ENCODE data around the gene NRXN3.

NRXN3 gene

DNA sequence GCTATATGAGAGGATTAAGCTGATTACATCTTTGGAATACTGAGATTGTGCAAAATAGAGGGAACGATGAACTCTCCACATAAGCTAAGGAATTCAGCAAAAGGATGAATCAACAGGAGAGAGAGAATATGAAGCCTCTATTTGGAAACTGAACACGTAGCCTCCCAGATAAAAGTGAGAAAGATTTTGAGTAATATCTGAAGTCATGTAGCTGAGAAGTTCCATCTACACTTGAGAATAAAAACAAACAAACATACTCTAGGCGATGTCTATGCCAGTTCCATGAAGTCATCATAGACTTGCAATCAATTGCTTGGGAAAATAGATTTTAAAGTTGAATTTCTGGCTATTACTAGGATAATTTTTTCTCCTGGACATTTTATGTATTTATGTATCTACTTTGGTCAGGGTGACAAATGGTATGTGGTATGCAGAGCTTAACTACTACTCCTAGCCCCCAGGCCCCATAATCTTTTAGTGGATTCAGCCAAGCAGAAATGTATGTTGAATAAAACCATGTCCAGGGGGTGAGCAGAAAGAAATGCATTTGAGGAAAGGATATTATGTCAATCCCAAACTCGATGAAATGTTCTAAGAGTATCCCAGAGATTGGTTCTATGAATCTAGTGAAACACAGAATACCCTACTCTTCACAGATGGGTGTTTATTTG is 1413.7 kb downstream of the NRXN3 start:
- no peak for DNase-seq (ENCODE audit: low spot score)

DNA sequence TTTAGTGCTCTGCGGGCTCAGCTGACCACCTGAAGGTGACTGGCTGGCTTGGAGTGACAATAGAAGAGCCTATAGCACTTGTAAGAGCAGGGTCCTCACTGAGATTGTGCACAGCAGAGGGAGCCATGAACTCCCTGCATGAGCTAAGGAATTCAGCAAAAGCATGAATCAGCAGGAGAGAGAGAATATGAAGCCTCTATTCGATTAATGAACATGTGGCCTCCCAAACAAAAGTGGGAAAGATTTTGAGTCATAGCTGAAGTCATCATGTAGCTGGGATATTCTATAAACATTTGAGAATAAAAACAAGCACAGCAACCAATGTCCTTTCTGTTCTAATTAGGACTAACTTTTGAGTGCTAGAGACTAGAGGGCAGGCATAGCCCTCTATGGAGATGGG is 1414.5 kb downstream of the NRXN3 start:
- no peak for DNase-seq (ENCODE audit: low spot score)

DNA sequence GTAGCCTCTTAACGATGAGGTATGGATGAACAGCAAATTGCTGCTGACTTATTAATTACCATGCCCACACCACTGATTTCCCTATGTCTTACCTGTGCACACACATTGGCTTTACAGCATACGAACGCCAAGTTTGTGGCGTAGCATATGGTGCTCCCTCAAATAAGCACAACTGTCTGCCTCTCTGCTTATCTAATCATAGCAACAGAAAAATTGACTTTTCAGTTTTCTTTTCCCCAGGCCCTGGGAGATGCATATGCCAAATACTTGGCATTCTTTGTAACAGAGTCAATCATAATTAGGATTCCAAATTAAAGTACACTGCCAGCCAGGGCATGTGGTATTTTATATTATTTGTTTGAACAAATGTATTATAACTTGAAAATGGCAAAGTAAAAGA is 1415.7 kb downstream of the NRXN3 start:
- DNase-seq (ENCODE audit: low spot score), result no peak

DNA sequence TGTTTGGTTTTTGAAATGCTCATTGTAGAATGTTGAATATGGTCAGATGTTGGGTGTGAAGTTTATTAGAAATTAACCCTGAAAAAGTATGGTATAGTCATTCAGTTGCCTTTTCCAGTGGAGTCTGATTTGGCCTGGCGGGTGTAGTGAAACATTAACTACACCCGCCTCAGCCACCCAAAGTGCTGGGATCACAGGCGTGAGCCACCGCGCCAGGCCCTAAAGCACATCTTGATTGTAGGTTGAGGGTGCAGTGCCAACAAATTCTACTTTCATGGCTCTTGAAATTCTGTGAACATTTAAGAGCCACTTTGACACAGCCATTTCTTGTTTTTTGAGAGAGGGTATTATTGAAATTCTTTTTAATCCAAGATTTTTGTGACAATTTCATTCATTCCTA is 1416.2 kb downstream of the NRXN3 start:
- DNase-seq (ENCODE audit: low spot score), result no peak

DNA sequence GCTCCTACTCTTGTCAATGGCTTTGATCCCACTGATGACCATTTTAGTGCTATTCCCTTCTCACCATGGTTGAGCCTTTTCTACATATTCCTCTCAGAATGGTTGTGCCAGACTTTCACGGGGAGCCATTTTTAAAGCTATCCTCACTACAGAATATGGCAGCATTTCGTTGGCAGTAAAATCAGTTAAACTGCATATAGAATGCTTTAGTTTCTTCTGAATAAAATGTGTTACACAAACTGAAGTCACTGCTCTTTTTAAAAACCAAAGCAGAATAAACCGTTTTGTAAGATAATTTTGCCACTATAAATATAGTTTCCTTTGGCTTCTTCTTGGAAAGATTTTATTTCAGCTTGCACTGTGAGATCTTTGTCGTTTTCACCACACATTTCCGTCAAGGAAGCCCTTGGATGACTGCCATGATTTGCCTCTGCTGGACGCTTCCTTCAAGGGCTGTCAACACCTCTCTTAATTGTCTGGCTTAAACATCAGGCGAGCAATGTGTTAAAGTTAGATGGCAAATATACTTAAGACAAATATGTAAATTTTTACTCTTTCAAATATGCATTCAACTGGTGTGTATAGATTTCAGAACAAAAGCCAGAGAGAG is 1416.9 kb downstream of the NRXN3 start:
- no peak for DNase-seq (ENCODE audit: low spot score)

DNA sequence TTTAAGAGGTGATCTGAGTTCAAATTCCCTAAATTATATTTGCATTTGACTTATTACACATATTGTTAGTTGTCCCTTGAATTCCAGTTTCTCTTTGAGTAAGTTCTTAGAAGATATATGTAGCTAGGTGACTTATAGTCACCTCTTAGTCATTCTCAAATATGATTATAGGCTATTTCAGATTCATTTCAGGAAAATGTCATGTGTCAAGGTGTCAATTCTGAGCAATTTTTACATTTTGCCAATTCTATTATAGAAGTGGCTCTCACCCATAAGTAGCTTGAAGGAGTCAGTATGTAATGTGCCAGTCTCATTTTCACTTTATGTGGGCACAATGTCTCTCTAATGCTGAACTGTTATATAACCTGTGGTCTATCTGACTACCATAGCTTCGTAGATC is 1417.7 kb downstream of the NRXN3 start:
- DNase-seq (ENCODE audit: low spot score), result no peak

DNA sequence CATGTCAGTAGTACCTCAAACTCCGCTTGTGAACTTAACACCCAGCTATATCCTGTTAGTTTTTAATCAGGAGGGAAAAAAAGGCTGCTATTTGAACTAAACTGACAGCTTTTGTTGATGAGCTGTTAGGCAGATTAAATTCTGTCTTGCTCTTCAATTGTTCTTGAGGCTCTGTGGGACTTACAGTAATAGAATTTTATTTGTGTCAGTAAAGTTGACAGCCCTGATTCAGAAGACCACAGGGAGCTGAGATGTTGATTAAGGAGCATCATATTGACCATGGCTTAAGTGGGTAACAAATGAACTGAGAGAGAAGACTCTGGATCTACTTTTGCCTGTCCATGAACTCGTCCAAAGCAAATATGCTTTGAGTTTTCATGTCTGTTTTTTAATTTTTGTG is 1418.2 kb downstream of the NRXN3 start:
- DNase-seq (ENCODE audit: low spot score), result no peak

DNA sequence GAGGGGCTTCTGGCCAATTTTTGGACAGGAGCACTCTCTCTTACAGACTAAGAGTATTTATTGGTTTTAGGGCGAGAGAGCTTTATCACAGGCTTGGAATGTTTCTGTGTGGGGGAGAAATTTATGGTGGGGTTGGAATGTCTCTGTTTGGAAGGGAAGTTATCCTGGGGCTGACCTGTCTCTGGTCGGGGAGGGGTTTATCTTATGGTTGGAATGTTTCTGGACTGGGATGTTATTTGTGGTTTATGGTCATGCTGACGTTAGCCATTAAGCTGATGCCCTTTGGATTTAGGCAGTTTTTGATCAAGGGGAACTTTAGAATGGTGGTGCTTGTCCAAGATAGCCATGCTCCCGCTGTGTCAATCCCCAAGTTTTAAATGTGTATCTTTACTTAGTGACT is 1426.4 kb downstream of the NRXN3 start:
- no peak for DNase-seq (ENCODE audit: low spot score)

DNA sequence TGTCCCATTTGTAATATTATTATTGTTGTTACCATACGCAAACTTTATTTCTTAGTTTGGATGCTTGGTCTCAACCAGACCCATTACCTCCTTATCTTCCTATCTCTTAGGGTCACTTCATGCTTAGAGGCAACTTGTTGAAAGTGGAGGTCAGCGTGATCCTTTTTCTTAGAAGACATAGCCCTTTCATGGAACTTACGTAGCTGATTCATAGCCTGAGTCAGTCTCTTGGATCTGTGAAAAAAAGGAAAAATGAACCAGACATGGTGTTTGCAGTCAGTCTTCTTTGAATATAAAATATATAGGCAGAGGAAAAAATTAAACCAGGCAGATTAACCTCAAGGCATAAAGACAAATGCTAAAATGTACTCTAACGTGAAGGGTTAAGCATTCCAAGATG is 1427.4 kb downstream of the NRXN3 start:
- DNase-seq (ENCODE audit: low spot score), result no peak

DNA sequence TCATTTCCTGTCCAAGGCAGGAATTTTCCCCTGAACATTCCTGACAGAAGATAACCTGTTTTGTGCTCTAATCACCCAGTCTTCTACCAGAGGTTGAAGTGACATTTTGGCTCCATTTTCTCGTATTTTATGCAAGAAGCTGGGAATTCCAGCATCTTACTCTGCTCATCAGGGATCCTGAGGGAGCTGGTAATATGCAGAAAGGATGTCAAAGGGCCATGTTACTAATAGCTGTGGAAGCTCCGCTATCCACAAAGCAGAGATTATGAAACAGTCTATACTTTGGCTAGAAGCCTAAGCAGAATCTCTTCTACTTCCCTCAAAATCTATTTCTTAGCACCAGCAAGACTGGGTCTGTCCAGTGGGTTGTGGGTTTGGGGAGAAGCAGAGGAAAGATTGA is 1428.2 kb downstream of the NRXN3 start:
- DNase-seq (ENCODE audit: low spot score), result no peak

DNA sequence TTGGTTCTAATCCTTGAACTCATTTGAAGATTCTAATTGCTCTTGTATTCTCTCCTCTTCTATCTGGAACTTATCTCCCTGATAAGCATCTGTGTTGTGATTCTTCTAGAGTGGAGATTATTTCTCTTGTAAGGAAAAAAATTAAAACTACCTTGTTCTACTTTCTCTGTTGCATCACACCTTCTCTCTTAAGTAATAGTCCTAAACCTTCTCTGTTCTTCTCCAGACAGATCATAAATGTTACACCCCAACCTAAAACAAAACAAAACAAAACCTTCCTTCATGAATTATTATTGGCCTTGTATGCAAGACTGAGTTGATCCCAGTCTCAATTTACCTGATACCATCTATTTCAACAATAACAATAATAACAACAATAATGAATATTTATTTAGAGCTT is 1429.1 kb downstream of the NRXN3 start:
- DNase-seq (ENCODE audit: low spot score), result no peak

DNA sequence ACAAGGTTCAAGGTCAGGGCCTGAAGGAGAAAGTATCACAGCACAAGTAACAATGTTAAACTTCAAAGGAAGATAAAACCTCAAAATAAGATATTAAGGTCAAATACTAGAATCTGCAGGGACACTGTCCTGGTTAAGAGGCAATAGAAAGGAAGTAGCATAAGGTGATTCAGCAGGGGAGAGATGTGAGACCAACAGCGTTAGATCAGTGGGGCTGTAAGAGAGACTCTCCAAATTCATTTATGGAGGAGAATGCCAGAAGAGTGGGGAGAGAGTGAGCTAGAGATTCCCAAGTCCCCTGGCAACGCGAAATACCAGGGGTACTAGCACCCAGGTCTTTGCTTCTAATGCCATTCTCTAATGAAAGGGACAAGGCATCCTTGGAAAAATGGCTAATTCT is 1430.2 kb downstream of the NRXN3 start:
- no peak for DNase-seq (ENCODE audit: low spot score)

DNA sequence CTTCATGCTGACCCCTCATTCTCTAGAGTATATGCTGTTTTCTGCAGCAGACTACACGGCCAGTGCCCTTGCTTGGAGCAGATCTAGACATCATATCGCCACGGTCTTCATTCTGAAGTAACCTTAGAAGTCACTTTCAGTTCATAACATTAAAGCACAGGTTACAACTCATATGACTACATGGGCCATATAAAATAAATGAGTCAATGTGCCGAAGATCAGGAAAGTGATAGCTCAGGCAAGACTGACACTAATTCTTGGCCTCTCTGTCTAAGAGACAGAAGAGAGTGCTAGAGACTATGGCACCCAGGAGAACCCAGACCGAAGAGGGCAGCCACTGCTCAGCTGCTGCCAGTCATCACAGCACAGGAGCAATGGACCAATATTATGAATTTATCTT is 1431.4 kb downstream of the NRXN3 start:
- no peak for DNase-seq (ENCODE audit: low spot score)

DNA sequence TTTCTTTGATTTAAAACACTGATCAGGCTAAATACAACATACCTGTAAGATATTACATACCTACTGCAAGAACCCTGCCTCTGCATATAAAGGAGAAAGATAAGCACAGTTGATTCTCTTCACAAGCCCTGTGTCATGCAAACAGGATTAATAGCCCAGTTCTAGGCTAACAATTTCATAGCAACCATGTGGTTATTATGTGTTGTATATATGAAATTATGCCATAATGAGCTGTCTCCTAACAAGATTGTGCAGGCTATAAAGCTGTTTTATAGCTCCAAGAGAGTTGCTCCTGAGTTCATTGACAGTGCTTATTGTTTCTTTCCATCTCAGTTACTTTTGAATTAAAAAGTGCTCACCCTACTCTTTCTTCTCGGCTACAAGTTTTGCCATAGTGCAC is 1431.9 kb downstream of the NRXN3 start:
- DNase-seq (ENCODE audit: low spot score), result no peak

DNA sequence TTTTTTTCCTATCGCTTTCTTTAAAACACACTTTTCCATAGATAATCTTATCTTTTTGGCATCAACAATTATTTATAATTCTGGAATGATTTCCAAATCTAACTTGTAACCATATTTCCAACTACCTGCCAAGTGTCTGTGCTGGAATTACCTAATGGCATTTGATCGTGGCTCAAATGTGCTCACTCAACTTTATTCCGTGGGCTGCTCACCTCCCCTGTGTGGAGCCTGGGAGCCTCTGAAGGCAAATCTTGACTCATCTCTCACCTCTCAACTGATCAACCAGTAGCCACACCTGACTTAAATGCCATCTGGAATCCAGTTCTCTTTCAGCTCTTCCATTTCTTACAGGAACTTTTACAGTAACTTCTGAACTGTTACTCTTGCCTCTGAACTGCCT is 1432.6 kb downstream of the NRXN3 start:
- DNase-seq (ENCODE audit: low spot score), result no peak

DNA sequence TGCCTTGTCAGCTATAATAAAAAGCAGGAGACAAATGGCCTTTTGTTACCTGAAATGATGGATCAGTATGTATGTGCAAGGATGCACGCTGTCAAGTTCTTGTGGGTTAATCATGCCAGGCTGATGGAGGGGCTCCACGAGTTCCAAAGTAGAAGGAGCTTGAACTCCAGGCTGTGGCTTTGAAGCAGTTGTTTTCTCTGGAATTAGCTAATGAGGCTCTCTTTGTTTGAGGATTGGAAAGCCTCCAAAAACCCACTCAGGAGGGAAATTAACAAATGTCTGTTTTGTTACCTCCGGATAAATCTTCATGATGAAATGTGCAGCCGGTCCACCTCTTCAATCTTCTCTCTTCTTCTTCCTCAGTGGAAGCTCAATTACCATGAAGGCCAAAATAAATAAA is 1435.7 kb downstream of the NRXN3 start:
- DNase-seq (ENCODE audit: low spot score), result no peak

DNA sequence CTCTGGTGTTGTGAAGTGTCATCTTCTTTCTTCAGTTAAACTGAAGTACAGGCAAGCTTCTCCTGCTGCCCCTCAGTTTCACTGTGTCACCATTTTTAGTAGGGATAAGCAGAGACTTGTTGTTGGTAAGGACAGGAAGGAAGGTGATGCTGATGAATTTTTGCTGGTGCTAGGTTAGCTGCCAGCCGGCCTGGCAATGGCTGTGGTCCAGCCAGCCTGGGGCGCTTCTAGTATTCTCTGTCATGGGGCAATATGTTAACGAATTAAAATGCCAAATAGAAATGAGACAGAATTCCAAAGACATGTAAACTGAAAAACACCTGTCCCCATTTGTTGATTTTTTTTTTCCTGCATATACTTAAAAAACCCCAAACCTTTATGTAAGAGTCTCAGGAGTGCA is 1438.3 kb downstream of the NRXN3 start:
- DNase-seq (ENCODE audit: low spot score), result no peak

DNA sequence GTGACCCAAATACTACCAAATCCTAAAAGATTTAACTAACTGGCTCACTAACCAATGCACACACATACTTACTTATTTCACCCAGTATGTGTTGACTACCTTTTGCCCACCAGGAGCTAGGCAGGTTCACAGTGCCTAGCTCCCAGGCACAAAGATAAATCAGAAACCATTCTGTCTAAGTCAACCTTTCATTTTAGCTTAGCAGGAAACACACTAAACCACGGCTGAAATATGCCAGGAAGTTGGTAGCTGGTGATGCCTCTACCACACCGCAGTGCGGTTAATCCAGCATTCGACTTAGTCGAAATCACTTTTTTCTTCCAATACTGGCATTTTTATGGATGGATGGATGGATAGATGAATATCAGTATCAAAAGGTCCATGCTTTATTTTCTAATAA is 1443.5 kb downstream of the NRXN3 start:
- no peak for DNase-seq (ENCODE audit: low spot score)

DNA sequence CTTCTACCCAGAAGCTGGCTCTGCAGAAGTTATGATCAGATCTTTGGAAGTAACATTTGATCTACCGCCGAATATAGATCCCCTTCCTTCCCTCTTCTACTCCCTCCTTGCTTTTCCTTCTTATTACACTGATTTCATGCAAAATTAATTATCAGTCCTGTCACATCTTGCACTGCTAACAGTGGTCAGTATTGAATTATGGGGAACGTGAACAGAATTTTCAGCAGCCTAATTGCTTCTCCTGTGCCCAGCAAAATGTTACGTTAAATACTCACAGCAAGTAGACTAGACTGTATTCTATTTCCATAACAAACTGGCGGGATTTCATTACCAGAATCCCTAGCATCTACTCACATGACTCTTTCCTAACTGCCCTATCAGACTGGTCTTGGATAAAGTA is 1444.3 kb downstream of the NRXN3 start:
- DNase-seq (ENCODE audit: low spot score), result no peak

DNA sequence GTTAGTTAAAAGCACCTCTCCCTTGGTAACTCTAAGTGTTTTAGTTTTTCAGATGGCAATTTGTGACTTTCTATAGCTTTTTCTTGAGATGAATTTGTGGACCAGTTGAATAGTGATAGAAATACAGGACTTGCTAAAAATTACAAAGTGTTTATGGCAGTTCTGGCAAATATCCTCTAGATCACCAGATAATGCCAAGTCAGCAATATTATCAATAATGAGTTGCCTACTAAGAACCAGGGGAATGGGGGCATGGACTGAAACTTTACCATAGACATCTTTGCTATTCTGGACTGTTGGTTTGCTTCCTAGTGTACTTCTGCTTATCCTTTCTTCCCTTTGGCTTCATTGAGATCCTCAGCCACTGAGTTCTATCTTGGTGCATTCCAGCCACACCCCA is 1456.9 kb downstream of the NRXN3 start:
- DNase-seq (ENCODE audit: low spot score), result no peak

DNA sequence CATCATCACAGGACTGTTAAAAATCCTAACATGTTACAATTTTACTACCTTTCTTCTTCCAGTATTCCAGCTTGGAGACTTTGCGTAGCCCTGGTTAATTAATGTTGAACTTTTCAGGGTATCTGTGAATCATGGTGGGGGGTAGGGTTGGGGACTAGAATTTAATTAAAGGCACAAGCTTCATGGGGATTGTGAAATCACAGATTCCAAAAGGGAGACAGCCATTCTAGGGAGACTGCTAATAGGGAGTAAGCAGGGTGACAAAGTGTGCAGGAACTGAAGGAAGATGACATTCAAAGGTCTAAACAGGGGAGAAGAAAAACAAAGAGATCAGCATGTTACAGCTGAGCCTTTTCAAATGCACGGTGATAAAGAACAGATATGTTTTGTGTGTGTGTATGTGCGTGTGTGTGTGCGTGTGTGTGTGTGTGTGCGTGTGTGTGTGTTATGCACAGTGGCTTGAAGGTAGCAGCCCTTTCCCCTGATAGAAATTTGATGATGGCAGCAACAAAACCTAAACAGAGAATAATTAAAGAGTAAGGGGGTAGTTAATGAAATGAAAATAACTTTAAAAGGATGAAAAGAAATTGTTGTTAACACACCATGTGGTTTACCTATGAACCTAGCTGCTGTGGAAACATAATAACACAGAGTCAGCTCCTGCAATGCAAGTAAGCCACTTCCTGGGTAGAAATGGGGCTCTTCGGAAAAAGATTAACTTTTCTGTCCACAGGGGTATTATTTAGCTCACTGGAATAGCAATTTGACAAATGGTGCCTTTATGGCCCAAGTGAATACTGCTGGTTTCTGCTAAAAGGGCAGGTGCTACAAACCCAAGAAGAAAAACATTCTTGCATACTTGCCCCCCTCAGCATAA is 1459.5 kb downstream of the NRXN3 start:
- DNase-seq (ENCODE audit: low spot score), result no peak

DNA sequence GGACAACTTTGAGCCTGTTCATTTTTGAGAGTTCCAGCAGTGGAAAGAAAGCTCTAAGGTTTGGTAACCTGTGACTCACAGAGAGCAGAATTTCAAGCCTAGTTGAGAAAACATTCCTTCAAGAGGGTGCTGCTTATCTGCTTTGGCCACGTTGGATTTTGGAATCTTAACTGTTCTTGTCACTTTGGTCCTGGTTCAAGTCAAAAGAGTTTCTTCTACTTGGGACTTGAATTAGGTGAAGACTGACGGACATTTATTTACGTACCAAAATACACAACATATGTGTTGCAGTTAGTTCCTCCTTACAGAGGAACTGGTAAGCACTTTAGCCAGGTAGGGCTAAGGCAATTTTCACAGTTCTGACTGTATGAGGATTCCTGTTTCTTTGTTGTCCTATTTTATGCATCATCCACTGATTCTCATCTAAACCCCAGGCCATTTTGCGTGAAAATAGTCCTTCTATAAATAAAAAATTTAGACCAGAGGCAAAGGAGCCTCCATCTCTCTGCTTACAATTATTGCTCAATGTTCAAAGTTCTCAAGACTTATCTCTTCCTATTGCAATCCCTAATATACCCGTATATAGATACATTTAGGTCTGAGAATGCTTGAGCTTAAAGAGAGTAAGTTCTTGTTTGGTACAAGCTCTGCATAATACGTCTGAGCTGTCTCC is 1460.3 kb downstream of the NRXN3 start:
- no peak for DNase-seq (ENCODE audit: low spot score)

DNA sequence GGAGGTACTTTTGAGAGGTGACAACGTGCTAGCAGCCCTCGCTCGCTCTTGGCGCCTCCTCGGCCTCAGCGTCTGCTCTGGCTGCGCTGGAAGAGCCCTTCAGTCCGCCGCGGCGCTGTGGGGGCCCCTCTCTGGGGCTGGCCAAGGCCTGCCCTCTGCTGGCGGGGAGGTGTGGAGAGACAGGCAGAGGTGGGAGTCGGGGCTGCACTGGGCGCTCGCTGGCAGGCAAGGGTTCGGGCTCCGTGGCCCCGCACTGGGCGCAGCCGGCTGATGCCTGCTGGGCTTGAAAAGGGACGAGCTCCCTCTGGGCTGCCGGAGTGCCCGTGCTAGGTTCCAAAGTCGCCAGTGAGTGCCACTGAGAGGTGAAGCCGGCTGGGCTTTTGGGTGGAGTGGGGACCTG is 1461.1 kb downstream of the NRXN3 start:
- no peak for DNase-seq (ENCODE audit: low spot score)

Measured in hematopoietic multipotent progenitor cell treated with erythropoietin and hydrocortisone succinate and interleukin-3 and kit ligand, for 15 days (in vitro differentiated cells).